ENCODE data around the gene KLC3.

The KLC3 gene

GRCh38 chr19:45351401-45351952 is 10.9 kb downstream of the KLC3 start:
- DNase-seq (ENCODE audit: insufficient read length) = peak; percentile 20
- TF ChIP-seq POLR2A (IDR thresholded peaks at IDR 0.05; ENCODE audit: low read depth, low read length) (no peak), POLR2AphosphoS5 (IDR thresholded peaks at IDR 0.05; ENCODE audit: low read depth, low read length) (no peak), TAF1 (IDR thresholded peaks at IDR 0.05; ENCODE audit: borderline replicate concordance, low read depth, low read length) (no peak)
- FAIRE-seq = no peak

- FAIRE-seq = no peak
- DNase-seq (ENCODE audit: insufficient read length) = no peak
- no peak for TF ChIP-seq TAF1 (IDR thresholded peaks at IDR 0.05; ENCODE audit: borderline replicate concordance, low read depth, low read length)
- TF ChIP-seq POLR2AphosphoS5 (IDR thresholded peaks at IDR 0.05; ENCODE audit: low read depth, low read length) = no peak
- no peak for TF ChIP-seq POLR2A (IDR thresholded peaks at IDR 0.05; ENCODE audit: low read depth, low read length)
These were observed 11.5 kb downstream of the KLC3 start for GRCh38 chr19:45352062-45352461.

GRCh38 chr19:45352471-45352870 is 11.9 kb downstream of the KLC3 start:
- FAIRE-seq (no peak), DNase-seq (ENCODE audit: insufficient read length) (no peak)
- TF ChIP-seq POLR2A (IDR thresholded peaks at IDR 0.05; ENCODE audit: low read depth, low read length) (no peak), TAF1 (IDR thresholded peaks at IDR 0.05; ENCODE audit: borderline replicate concordance, low read depth, low read length) (no peak), POLR2AphosphoS5 (IDR thresholded peaks at IDR 0.05; ENCODE audit: low read depth, low read length) (no peak)

- no peak for TF ChIP-seq POLR2AphosphoS5 (IDR thresholded peaks at IDR 0.05; ENCODE audit: low read depth, low read length)
- no peak for TF ChIP-seq TAF1 (IDR thresholded peaks at IDR 0.05; ENCODE audit: borderline replicate concordance, low read depth, low read length)
- no peak for TF ChIP-seq POLR2A (IDR thresholded peaks at IDR 0.05; ENCODE audit: low read depth, low read length)
- FAIRE-seq (no peak), DNase-seq (ENCODE audit: insufficient read length) (peak; percentile 19)
These were observed 12.6 kb downstream of the KLC3 start for GRCh38 chr19:45352914-45353796.

- TF ChIP-seq POLR2AphosphoS5 (IDR thresholded peaks at IDR 0.05; ENCODE audit: low read depth, low read length) (no peak), POLR2A (IDR thresholded peaks at IDR 0.05; ENCODE audit: low read depth, low read length) (no peak), TAF1 (IDR thresholded peaks at IDR 0.05; ENCODE audit: borderline replicate concordance, low read depth, low read length) (no peak)
- no peak for FAIRE-seq
- peak; percentile 22 for DNase-seq (ENCODE audit: insufficient read length)
These were observed 13.8 kb downstream of the KLC3 start for GRCh38 chr19:45354241-45354842.

- DNase-seq (ENCODE audit: insufficient read length) (no peak), FAIRE-seq (no peak)
- TF ChIP-seq POLR2AphosphoS5 (IDR thresholded peaks at IDR 0.05; ENCODE audit: low read depth, low read length) = no peak
These were observed 14.9 kb downstream of the KLC3 start for GRCh38 chr19:45355402-45355801.

- no peak for DNase-seq (ENCODE audit: insufficient read length)
- FAIRE-seq = no peak
- TF ChIP-seq TAF1 (IDR thresholded peaks at IDR 0.05; ENCODE audit: borderline replicate concordance, low read depth, low read length) = no peak
- TF ChIP-seq POLR2AphosphoS5 (IDR thresholded peaks at IDR 0.05; ENCODE audit: low read depth, low read length) = no peak
- TF ChIP-seq POLR2A (IDR thresholded peaks at IDR 0.05; ENCODE audit: low read depth, low read length) = no peak
These were observed 15.4 kb downstream of the KLC3 start for GRCh38 chr19:45355910-45356309.

- TF ChIP-seq TAF1 (IDR thresholded peaks at IDR 0.05; ENCODE audit: borderline replicate concordance, low read depth, low read length) (no peak), POLR2AphosphoS5 (IDR thresholded peaks at IDR 0.05; ENCODE audit: low read depth, low read length) (no peak), POLR2A (IDR thresholded peaks at IDR 0.05; ENCODE audit: low read depth, low read length) (no peak)
- DNase-seq (ENCODE audit: insufficient read length) = no peak
- no peak for FAIRE-seq
These were observed 16.4 kb downstream of the KLC3 start for GRCh38 chr19:45356760-45357444.

- FAIRE-seq (no peak), DNase-seq (ENCODE audit: insufficient read length) (no peak)
- TF ChIP-seq POLR2AphosphoS5 (IDR thresholded peaks at IDR 0.05; ENCODE audit: low read depth, low read length) (no peak), TAF1 (IDR thresholded peaks at IDR 0.05; ENCODE audit: borderline replicate concordance, low read depth, low read length) (no peak), POLR2A (IDR thresholded peaks at IDR 0.05; ENCODE audit: low read depth, low read length) (no peak)
These were observed 16.9 kb downstream of the KLC3 start for GRCh38 chr19:45357445-45357783.

GRCh38 chr19:45358213-45358792 is 17.8 kb downstream of the KLC3 start:
- FAIRE-seq (no peak), DNase-seq (ENCODE audit: insufficient read length) (no peak)
- no peak for TF ChIP-seq POLR2A (IDR thresholded peaks at IDR 0.05; ENCODE audit: low read depth, low read length)

- DNase-seq (ENCODE audit: insufficient read length) (no peak), FAIRE-seq (no peak)
- TF ChIP-seq POLR2A (IDR thresholded peaks at IDR 0.05; ENCODE audit: low read depth, low read length) (no peak), TAF1 (IDR thresholded peaks at IDR 0.05; ENCODE audit: borderline replicate concordance, low read depth, low read length) (no peak), POLR2AphosphoS5 (IDR thresholded peaks at IDR 0.05; ENCODE audit: low read depth, low read length) (no peak)
These were observed 21.1 kb downstream of the KLC3 start for GRCh38 chr19:45361608-45362007.
